Measurements from ENCODE around the gene C19orf33.

Gene C19orf33

DNA sequence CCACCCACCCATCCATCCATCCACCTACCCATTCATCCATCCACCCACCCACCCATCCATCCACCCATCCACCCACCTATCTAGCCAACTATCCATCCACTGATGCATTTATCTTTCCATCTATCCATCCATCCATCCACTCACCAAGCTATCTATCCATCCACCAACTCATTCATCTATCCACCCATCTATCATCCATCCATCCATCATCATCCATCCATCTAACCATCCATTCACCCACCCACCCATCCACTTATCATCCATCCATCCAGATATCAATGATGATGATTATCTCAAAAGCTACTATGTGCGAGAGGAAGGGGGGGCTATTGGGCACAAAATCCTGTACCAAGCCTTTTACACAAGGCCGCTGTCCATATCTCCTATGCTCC lies 6.2 kb downstream of the C19orf33 start:
- H2AFZ ChIP-seq (ENCODE audit: low read length) = no peak overlapping the region
- H4K20me1 ChIP-seq (ENCODE audit: insufficient read depth, low read length) = no peaks in the 10 kb centered on the region
- peaks cover 16% of the 10 kb centered on the region for H3K79me2 ChIP-seq (ENCODE audit: low read length)
- no peak overlapping the region for H3K9ac ChIP-seq (ENCODE audit: low read length)
- no peak overlapping the region for H3K4me3 ChIP-seq (ENCODE audit: low read length)
- DNase-seq = no peak
- no peaks in the 10 kb centered on the region for H3K4me1 ChIP-seq (ENCODE audit: low read length)
- no peaks in the 10 kb centered on the region for H3K9me2 ChIP-seq (replicated peaks; ENCODE audit: insufficient read depth, low read length)
- no peaks in the 10 kb centered on the region for H3K36me3 ChIP-seq (replicated peaks; ENCODE audit: insufficient read depth, low read length)
- no peak overlapping the region for H3K27ac ChIP-seq (ENCODE audit: low read length)
- TF ChIP-seq EZH2 (optimal IDR thresholded peaks at IDR 0.05; ENCODE audit: low read depth, low read length) (no peak), EZH2phosphoT487 (IDR thresholded peaks at IDR 0.05; ENCODE audit: low read length) (no peak)
- TF ChIP-seq, protein P1, sequence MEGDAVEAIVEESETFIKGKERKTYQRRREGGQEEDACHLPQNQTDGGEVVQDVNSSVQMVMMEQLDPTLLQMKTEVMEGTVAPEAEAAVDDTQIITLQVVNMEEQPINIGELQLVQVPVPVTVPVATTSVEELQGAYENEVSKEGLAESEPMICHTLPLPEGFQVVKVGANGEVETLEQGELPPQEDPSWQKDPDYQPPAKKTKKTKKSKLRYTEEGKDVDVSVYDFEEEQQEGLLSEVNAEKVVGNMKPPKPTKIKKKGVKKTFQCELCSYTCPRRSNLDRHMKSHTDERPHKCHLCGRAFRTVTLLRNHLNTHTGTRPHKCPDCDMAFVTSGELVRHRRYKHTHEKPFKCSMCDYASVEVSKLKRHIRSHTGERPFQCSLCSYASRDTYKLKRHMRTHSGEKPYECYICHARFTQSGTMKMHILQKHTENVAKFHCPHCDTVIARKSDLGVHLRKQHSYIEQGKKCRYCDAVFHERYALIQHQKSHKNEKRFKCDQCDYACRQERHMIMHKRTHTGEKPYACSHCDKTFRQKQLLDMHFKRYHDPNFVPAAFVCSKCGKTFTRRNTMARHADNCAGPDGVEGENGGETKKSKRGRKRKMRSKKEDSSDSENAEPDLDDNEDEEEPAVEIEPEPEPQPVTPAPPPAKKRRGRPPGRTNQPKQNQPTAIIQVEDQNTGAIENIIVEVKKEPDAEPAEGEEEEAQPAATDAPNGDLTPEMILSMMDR (IDR thresholded peaks at IDR 0.05; ENCODE audit: low read length) = no peak
- H3F3A ChIP-seq (ENCODE audit: insufficient read depth, low read length) = no peaks in the 10 kb centered on the region
- H3K9me3 ChIP-seq (replicated peaks; ENCODE audit: insufficient read depth, low read length) = no peaks in the 10 kb centered on the region
- no peak overlapping the region for H3K4me2 ChIP-seq (ENCODE audit: low read depth, low read length)
- no peaks in the 10 kb centered on the region for H3K27me3 ChIP-seq (replicated peaks; ENCODE audit: insufficient read depth, low read length)

- Histone ChIP-seq H2AFZ (ENCODE audit: low read length) (no peak overlapping the region), H4K20me1 (ENCODE audit: insufficient read depth, low read length) (no peaks in the 10 kb centered on the region), H3K9ac (ENCODE audit: low read length) (no peak overlapping the region), H3K27me3 (replicated peaks; ENCODE audit: insufficient read depth, low read length) (no peaks in the 10 kb centered on the region), H3K9me2 (replicated peaks; ENCODE audit: insufficient read depth, low read length) (no peaks in the 10 kb centered on the region), H3K4me3 (ENCODE audit: low read length) (no peak overlapping the region), H3K4me1 (ENCODE audit: low read length) (no peaks in the 10 kb centered on the region), H3K4me2 (ENCODE audit: low read depth, low read length) (no peak overlapping the region), H3K9me3 (replicated peaks; ENCODE audit: insufficient read depth, low read length) (no peaks in the 10 kb centered on the region), H3F3A (ENCODE audit: insufficient read depth, low read length) (no peaks in the 10 kb centered on the region), H3K79me2 (ENCODE audit: low read length) (peaks cover 18% of the 10 kb centered on the region), H3K36me3 (replicated peaks; ENCODE audit: insufficient read depth, low read length) (no peaks in the 10 kb centered on the region), H3K27ac (ENCODE audit: low read length) (no peak overlapping the region)
- TF ChIP-seq EZH2 (optimal IDR thresholded peaks at IDR 0.05; ENCODE audit: low read depth, low read length) (no peak), EZH2phosphoT487 (IDR thresholded peaks at IDR 0.05; ENCODE audit: low read length) (no peak)
- TF ChIP-seq, protein P1 (IDR thresholded peaks at IDR 0.05; ENCODE audit: low read length) = no peak
- DNase-seq = no peak
These were observed 6.9 kb downstream of the C19orf33 start for GRCh38 chr19:38310986-38311385.

GRCh38 chr19:38315657-38316476 lies 11.8 kb downstream of the C19orf33 start, which contains the start of gene YIF1B:
Gene YIF1B (minus strand): TSS chr19:38315947. CDS start chr19:38315917, 30 bp downstream.
- Histone ChIP-seq H3K9me2 (replicated peaks; ENCODE audit: insufficient read depth, low read length) (no peaks in the 10 kb centered on the region), H2AFZ (ENCODE audit: low read length) (peak within 1 kb of the TSS; percentile 100), H3K4me1 (ENCODE audit: low read length) (no peaks in the 10 kb centered on the region), H3K9ac (ENCODE audit: low read length) (peak within 1 kb of the TSS; percentile 75), H3K27ac (ENCODE audit: low read length) (peak within 1 kb of the TSS; percentile 63; the same call in 1 of the 2 replicates), H3K79me2 (ENCODE audit: low read length) (peaks cover 12% of the 10 kb centered on the region), H3K27me3 (replicated peaks; ENCODE audit: insufficient read depth, low read length) (peaks cover 23% of the 10 kb centered on the region), H3K4me2 (ENCODE audit: low read depth, low read length) (peak within 1 kb of the TSS; percentile 99), H3K9me3 (replicated peaks; ENCODE audit: insufficient read depth, low read length) (no peaks in the 10 kb centered on the region), H3K4me3 (ENCODE audit: low read length) (peak within 1 kb of the TSS; percentile 94), H3F3A (ENCODE audit: insufficient read depth, low read length) (no peaks in the 10 kb centered on the region), H3K36me3 (replicated peaks; ENCODE audit: insufficient read depth, low read length) (no peaks in the 10 kb centered on the region), H4K20me1 (ENCODE audit: insufficient read depth, low read length) (no peaks in the 10 kb centered on the region)
- DNase-seq = peak; percentile 97
- TF ChIP-seq EZH2 (optimal IDR thresholded peaks at IDR 0.05; ENCODE audit: low read depth, low read length) (no peak), EZH2phosphoT487 (IDR thresholded peaks at IDR 0.05; ENCODE audit: low read length) (no peak)
- TF ChIP-seq, protein P1 (IDR thresholded peaks at IDR 0.05; ENCODE audit: low read length) = no peak
